GM19351 (cell line): ENCODE results near the gene POLR3F.
"Not testable (repeated sequence)": the region's sequence is repeated elsewhere in the genome, so short reads cannot be mapped to it uniquely, and the experiment has no call there.

ENCODE experiments used
- ATAC-seq: cut with Tn5 transposase; IDR thresholded peaks from one replicate; pipeline ENCODE4 v1.9.1; 2021; ENCODE audit warnings: mild to moderate bottlenecking, moderate library complexity; ENCODE audit not compliant: unreplicated experiment

POLR3F gene

GRCh38 chr20:18504479-18505060 lies 37.4 kb downstream of the POLR3F start:
- ATAC-seq = no peak

GRCh38 chr20:18506744-18507143 lies 39.6 kb downstream of the POLR3F start:
- no peak for ATAC-seq

GRCh38 chr20:18507218-18508191 lies 40.3 kb downstream of the POLR3F start, which contains the start of gene SEC23B:
TSS of gene SEC23B (plus strand) at chr20:18507940. CDS start at chr20:18510836, 2,896 bp downstream.
- peak; percentile 90 for ATAC-seq

GRCh38 chr20:18511571-18511970 lies 44.4 kb downstream of the POLR3F start:
- ATAC-seq = no peak

- no peak for ATAC-seq
Measured at GRCh38 chr20:18513208-18513607, 46.0 kb downstream of the POLR3F start.

GRCh38 chr20:18514127-18514526 lies 46.9 kb downstream of the POLR3F start:
- no peak for ATAC-seq

- ATAC-seq = no peak
Measured at GRCh38 chr20:18515973-18516372, 48.8 kb downstream of the POLR3F start.

- not testable (repeated sequence) for ATAC-seq
Measured at GRCh38 chr20:18522066-18522465, 54.9 kb downstream of the POLR3F start.

- no peak for ATAC-seq
Measured at GRCh38 chr20:18523066-18523465, 55.9 kb downstream of the POLR3F start.

GRCh38 chr20:18524646-18525045 lies 57.5 kb downstream of the POLR3F start:
- no peak for ATAC-seq

- not testable (repeated sequence) for ATAC-seq
Measured at GRCh38 chr20:18526761-18527160, 59.6 kb downstream of the POLR3F start.

- no peak for ATAC-seq
Measured at GRCh38 chr20:18527339-18527738, 60.1 kb downstream of the POLR3F start.

GRCh38 chr20:18527836-18528235 lies 60.6 kb downstream of the POLR3F start:
- ATAC-seq = no peak

- ATAC-seq = no peak
Measured at GRCh38 chr20:18529041-18529440, 61.9 kb downstream of the POLR3F start.

- ATAC-seq = no peak
Measured at GRCh38 chr20:18532626-18533025, 65.4 kb downstream of the POLR3F start.

GRCh38 chr20:18533491-18533890 lies 66.3 kb downstream of the POLR3F start:
- ATAC-seq = no peak

GRCh38 chr20:18533978-18534644 lies 66.9 kb downstream of the POLR3F start:
- no peak for ATAC-seq
